Neutrophil (primary cell): ENCODE results near the gene TLCD2.
"Not testable (repeated sequence)": the region's sequence is repeated elsewhere in the genome, so short reads cannot be mapped to it uniquely, and the experiment has no call there.

Experiments
- H3K27ac ChIP-seq: fragments of 200-600 bp; sonication (generic); 2 replicates; pipeline ENCODE4 v1.5.1; 2016; ENCODE audit warnings: mild to moderate bottlenecking, moderate library complexity
- H3K27me3 ChIP-seq: fragments of 200-600 bp; sonication (generic); 2 replicates; pipeline ENCODE4 v1.6.0; 2016; ENCODE audit warnings: mild to moderate bottlenecking
- H3K36me3 ChIP-seq: fragments of 200-600 bp; sonication (generic); 2 replicates; pipeline ENCODE4 v1.5.1; 2017
- H3K4me1 ChIP-seq, 2 experiments: fragments of 200-600 bp in 1 of 2; sonication (generic) in 1 of 2; 1 replicate in 1 of 2; 2 replicates in 1 of 2; pipeline versions ENCODE4 v1.5.1 to v1.6.1; 2013 to 2016; ENCODE audit warnings: low read depth in 1 of 2, low read length in 1 of 2, mild to moderate bottlenecking in 1 of 2, moderate library complexity in 1 of 2; ENCODE audit not compliant: control insufficient read depth in 1 of 2, insufficient read depth in 1 of 2
- H3K4me3 ChIP-seq, 2 experiments: fragments of 200-600 bp in 1 of 2; sonication (generic) in 1 of 2; 1 replicate in 1 of 2; 2 replicates in 1 of 2; pipeline ENCODE4 v1.5.1; 2013 to 2016; ENCODE audit warnings: low read depth in 1 of 2, low read length in 1 of 2, mild to moderate bottlenecking in 1 of 2, moderate library complexity in 1 of 2
- H3K9me3 ChIP-seq: fragments of 200-600 bp; sonication (generic); 2 replicates; pipeline ENCODE4 v1.5.1; 2016
- CTCF ChIP-seq: fragments of 200-600 bp; sonication (generic); IDR thresholded peaks from 2 replicates; pipeline ENCODE4 v1.5.1; 2016; ENCODE audit warnings: antibody characterized with exemption

TLCD2 gene

GRCh38 chr17:1707107-1707506 is 3.1 kb downstream of the TLCD2 start:
- peaks cover 76% of the 10 kb centered on the region for H3K27me3 ChIP-seq
- peaks cover 4% of the 10 kb centered on the region for H3K36me3 ChIP-seq
- no peak overlapping the region for H3K27ac ChIP-seq
- peaks cover 21 to 26% of the 10 kb centered on the region in 2 experiments for H3K4me1 ChIP-seq
- H3K9me3 ChIP-seq: no peaks in the 10 kb centered on the region
- H3K4me3 ChIP-seq: no peak overlapping the region
- TF ChIP-seq CTCF: no peak

GRCh38 chr17:1705004-1705403 is 5.2 kb downstream of the TLCD2 start:
- Histone ChIP-seq H3K4me1 (peaks cover 11 to 15% of the 10 kb centered on the region in 2 experiments), H3K27me3 (peaks cover 61% of the 10 kb centered on the region), H3K9me3 (no peaks in the 10 kb centered on the region), H3K4me3 (no peak overlapping the region), H3K36me3 (no peaks in the 10 kb centered on the region), H3K27ac (no peak overlapping the region)
- TF ChIP-seq CTCF: no peak

- no peaks in the 10 kb centered on the region for H3K9me3 ChIP-seq
- H3K27me3 ChIP-seq: peaks cover 43% of the 10 kb centered on the region
- H3K27ac ChIP-seq: no peak overlapping the region
- no peaks in the 10 kb centered on the region for H3K36me3 ChIP-seq
- H3K4me1 ChIP-seq: no peaks in the 10 kb centered on the region
- TF ChIP-seq CTCF: no peak
- H3K4me3 ChIP-seq: no peak overlapping the region
These were observed 7.1 kb downstream of the TLCD2 start for GRCh38 chr17:1703063-1703462.

GRCh38 chr17:1699891-1700290 is 10.3 kb downstream of the TLCD2 start:
- H3K4me3 ChIP-seq, H3K4me1 ChIP-seq, H3K27ac ChIP-seq: not testable (repeated sequence)

GRCh38 chr17:1697681-1698080 is 12.5 kb downstream of the TLCD2 start:
- Histone ChIP-seq H3K36me3 (no peaks in the 10 kb centered on the region), H3K27ac (no peak overlapping the region), H3K4me1 (no peaks in the 10 kb centered on the region), H3K4me3 (no peak overlapping the region), H3K27me3 (peaks cover 4% of the 10 kb centered on the region), H3K9me3 (no peaks in the 10 kb centered on the region)
- TF ChIP-seq CTCF: no peak

More at GRCh38 chr17:1699891-1700290, 10.3 kb downstream of the TLCD2 start:
- H3K9me3 ChIP-seq, H3K36me3 ChIP-seq: not testable (repeated sequence)
- peaks cover 12% of the 10 kb centered on the region for H3K27me3 ChIP-seq

GRCh38 chr17:1695365-1695764 is 14.8 kb downstream of the TLCD2 start:
- no peak for TF ChIP-seq CTCF
- H3K36me3 ChIP-seq: no peaks in the 10 kb centered on the region
- peaks cover 4% of the 10 kb centered on the region for H3K27me3 ChIP-seq
- H3K9me3 ChIP-seq: no peaks in the 10 kb centered on the region
- H3K27ac ChIP-seq: no peak overlapping the region
- H3K4me1 ChIP-seq: no peaks in the 10 kb centered on the region
- H3K4me3 ChIP-seq: no peak overlapping the region
